Measurements from ENCODE around the gene ANO3. TPM values are rescaled to one million over a fixed set of nuclear protein-coding genes. Genes with fewer than 3 reads are reported as not detected.

The ANO3 gene
- total and polyA plus RNA-seq, 2 of the 4 experiments (the other 2 are of a cell fraction): 0.02 to 0.18 TPM

- H3K9me1 ChIP-seq (ENCODE audit: insufficient read depth, low read length): no peaks in the 10 kb centered on the region
These were observed 276.0 kb downstream of the ANO3 start for GRCh38 chr11:26607725-26608506.

More at GRCh38 chr11:26607725-26608506, 276.0 kb downstream of the ANO3 start:
- Histone ChIP-seq H3K9ac (ENCODE audit: low read depth, low read length) (no peak overlapping the region), H2AFZ (replicated peaks; ENCODE audit: low read length, poor library complexity) (no peak overlapping the region), H4K20me1 (ENCODE audit: insufficient read depth, low read length) (no peaks in the 10 kb centered on the region), H2BK120ac (ENCODE audit: low read depth, low read length) (no peak overlapping the region), H4K91ac (ENCODE audit: insufficient read depth, low read depth, low read length) (no peak overlapping the region), H2BK5ac (ENCODE audit: low read depth, low read length, poor library complexity, severe bottlenecking) (no peak overlapping the region), H2BK15ac (ENCODE audit: low read depth, low read length) (no peak overlapping the region), H3K27me3 (ENCODE audit: control insufficient read depth, insufficient read depth, low read length) (no peaks in the 10 kb centered on the region), H4K8ac (ENCODE audit: low read depth in 2 of 2, low read length in 2 of 2) (no peak overlapping the region), H3K36me3 (ENCODE audit: control insufficient read depth, insufficient read depth, low read length) (no peaks in the 10 kb centered on the region), H3K4ac (ENCODE audit: low read depth, low read length) (no peak overlapping the region), H3K27ac (ENCODE audit: insufficient read depth, low read length) (no peak overlapping the region), H3K56ac (ENCODE audit: extremely low read depth, insufficient read depth, low read length) (no peak overlapping the region), H3K14ac (replicated peaks; ENCODE audit: low read depth, low read length) (no peak overlapping the region), H3K4me2 (ENCODE audit: low read depth, low read length) (no peak overlapping the region), H2AK5ac (ENCODE audit: low read depth, low read length) (no peak overlapping the region), H3K79me1 (ENCODE audit: low read depth in 1 of 2, low read length in 2 of 2) (no peaks in the 10 kb centered on the region), H3K4me3 (ENCODE audit: insufficient read depth, low read depth, low read length) (no peak overlapping the region), H3K23ac (ENCODE audit: low read depth, low read length) (no peak overlapping the region), H3K18ac (ENCODE audit: low read depth, low read length) (no peak overlapping the region), H2AK9ac (replicated peaks; ENCODE audit: low read depth, low read length, poor library complexity) (no peak overlapping the region), H2BK20ac (ENCODE audit: low read depth, low read length) (no peak overlapping the region), H3K4me1 (ENCODE audit: control insufficient read depth, insufficient read depth, low read length) (no peaks in the 10 kb centered on the region), H3K9me3 (ENCODE audit: control insufficient read depth, insufficient read depth, low read length) (no peaks in the 10 kb centered on the region), H4K5ac (ENCODE audit: low read depth, low read length) (no peak overlapping the region)
- WGBS, 2 experiments (ENCODE audit: extremely low coverage in 2 of 2, insufficient read length in 1 of 2): no CpG with 5 or more reads among the region's 7 CpGs
- intact Hi-C loops (cut with micrococcal nuclease): no loop called here
- ChIA-PET POLR2A (ENCODE audit: unreplicated experiment) (no interaction called here), CTCF (no interaction called here)
- dilution Hi-C loops (cut with HindIII; ENCODE audit: low sequenced_read_pairs, unreplicated experiment): no loop called here
- BruUV-seq (replicated peaks): no TSS peak
- ATAC-seq (ENCODE audit: low read depth) (no peak), DNase-seq (no peak)
- TF ChIP-seq CTCF (conservative IDR thresholded peaks at IDR 0.05; ENCODE audit: low read depth, low read length) (no peak), ELK1 (IDR thresholded peaks at IDR 0.05; ENCODE audit: borderline replicate concordance, low read depth, low read length) (no peak), CEBPB (IDR thresholded peaks at IDR 0.05; ENCODE audit: low read depth, low read length) (no peak), NFE2L2 (IDR thresholded peaks at IDR 0.05; ENCODE audit: low read depth, low read length) (no peak), BHLHE40 (IDR thresholded peaks at IDR 0.05; ENCODE audit: low read depth, low read length) (no peak), MAFK (IDR thresholded peaks at IDR 0.05; ENCODE audit: low read depth, low read length) (no peak), RFX5 (IDR thresholded peaks at IDR 0.05; ENCODE audit: low read depth, low read length) (no peak), SMC3 (IDR thresholded peaks at IDR 0.05; ENCODE audit: low read depth, low read length) (no peak), POLR2A (IDR thresholded peaks at IDR 0.05; ENCODE audit: low read depth, low read length) (no peak), MXI1 (IDR thresholded peaks at IDR 0.05; ENCODE audit: borderline replicate concordance, low read depth, low read length) (no peak), FOS (IDR thresholded peaks at IDR 0.05; ENCODE audit: low read depth, low read length) (no peak), RAD21 (IDR thresholded peaks at IDR 0.05; ENCODE audit: low read length) (no peak), MAZ (IDR thresholded peaks at IDR 0.05; ENCODE audit: borderline replicate concordance, low read depth, low read length) (no peak), RCOR1 (IDR thresholded peaks at IDR 0.05; ENCODE audit: insufficient replicate concordance, low read length) (no peak), CHD1 (IDR thresholded peaks at IDR 0.05; ENCODE audit: low read depth, low read length) (no peak)
- in situ Hi-C loops (cut with MboI; ENCODE audit: low sequenced_read_pairs): no loop called here
